ENCODE results near the gene CLDN11. TPM values are rescaled to one million over a fixed set of nuclear protein-coding genes. Genes with fewer than 3 reads are reported as not detected.

CLDN11 gene
- total RNA-seq, 1 experiment from 2014 or later: 8.7 TPM

DNA sequence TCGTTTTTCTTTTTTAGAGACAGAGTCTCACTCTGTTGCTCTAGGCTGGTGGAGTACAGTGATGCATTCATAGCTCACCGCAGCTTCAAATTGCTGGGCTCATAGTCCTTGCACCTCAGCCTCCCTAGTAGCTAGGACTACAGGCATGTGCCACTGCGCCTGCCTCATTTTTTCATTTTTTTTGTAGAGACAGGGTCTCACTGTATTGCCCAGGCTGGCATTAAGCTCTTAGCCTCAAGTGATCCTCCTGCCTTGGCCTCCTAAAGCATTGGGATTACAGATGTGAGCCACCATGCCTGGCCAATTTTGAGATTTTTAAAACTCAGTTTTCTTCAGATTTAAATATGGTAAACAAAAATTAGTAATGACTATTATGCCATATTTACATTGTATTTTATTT lies 32.2 kb upstream of the CLDN11 start:
- no peaks in the 10 kb centered on the region for H3K4me1 Mint-ChIP-seq (ENCODE audit: low read depth, unreplicated experiment)
- CTCF ChIA-PET: interaction anchor here (0.6 to 1.4 kb wide), 2 partner anchors 27 to 79 kb away, joined by 3 to 6 read pairs; no protein-coding TSS in a partner anchor
- H3K27me3 Mint-ChIP-seq (ENCODE audit: unreplicated experiment): no peaks in the 10 kb centered on the region
- BruUV-seq (replicated peaks): no TSS peak
- TF ChIP-seq, protein P1, sequence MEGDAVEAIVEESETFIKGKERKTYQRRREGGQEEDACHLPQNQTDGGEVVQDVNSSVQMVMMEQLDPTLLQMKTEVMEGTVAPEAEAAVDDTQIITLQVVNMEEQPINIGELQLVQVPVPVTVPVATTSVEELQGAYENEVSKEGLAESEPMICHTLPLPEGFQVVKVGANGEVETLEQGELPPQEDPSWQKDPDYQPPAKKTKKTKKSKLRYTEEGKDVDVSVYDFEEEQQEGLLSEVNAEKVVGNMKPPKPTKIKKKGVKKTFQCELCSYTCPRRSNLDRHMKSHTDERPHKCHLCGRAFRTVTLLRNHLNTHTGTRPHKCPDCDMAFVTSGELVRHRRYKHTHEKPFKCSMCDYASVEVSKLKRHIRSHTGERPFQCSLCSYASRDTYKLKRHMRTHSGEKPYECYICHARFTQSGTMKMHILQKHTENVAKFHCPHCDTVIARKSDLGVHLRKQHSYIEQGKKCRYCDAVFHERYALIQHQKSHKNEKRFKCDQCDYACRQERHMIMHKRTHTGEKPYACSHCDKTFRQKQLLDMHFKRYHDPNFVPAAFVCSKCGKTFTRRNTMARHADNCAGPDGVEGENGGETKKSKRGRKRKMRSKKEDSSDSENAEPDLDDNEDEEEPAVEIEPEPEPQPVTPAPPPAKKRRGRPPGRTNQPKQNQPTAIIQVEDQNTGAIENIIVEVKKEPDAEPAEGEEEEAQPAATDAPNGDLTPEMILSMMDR (IDR thresholded peaks at IDR 0.05; ENCODE audit: unreplicated experiment): no peak
- H3K4me3 Mint-ChIP-seq (ENCODE audit: low read depth, unreplicated experiment): no peak overlapping the region
- H3K27ac Mint-ChIP-seq (ENCODE audit: unreplicated experiment): no peak overlapping the region
- DNase-seq: no peak
- no peaks in the 10 kb centered on the region for H3K9me3 Mint-ChIP-seq (ENCODE audit: low read depth, unreplicated experiment)
- intact Hi-C loops (cut with micrococcal nuclease; ENCODE audit: unreplicated experiment): no loop called here
- peaks cover 98% of the 10 kb centered on the region for H3K36me3 Mint-ChIP-seq (ENCODE audit: insufficient read depth, unreplicated experiment)

DNA sequence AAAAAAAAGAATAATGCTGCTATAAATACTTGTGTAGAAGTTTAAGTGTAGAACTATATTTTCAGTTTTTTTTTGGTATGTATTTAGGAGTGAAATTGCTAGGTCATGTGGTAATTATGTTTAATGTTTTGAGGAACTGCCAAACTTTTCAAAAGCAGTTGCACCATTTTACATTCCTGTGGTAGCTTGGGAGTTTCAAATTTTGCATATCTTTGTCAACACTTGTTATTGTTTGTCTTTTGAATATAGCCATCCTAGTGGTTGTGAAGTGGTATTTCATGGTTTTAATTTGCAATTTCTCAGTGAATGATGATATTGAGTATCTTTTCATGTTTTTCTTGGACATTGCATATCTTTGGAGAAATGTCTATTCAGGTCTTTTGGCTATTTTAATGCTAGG lies 30.7 kb upstream of the CLDN11 start:
- H3K9me3 Mint-ChIP-seq (ENCODE audit: low read depth, unreplicated experiment): no peaks in the 10 kb centered on the region
- H3K36me3 Mint-ChIP-seq (ENCODE audit: insufficient read depth, unreplicated experiment): peaks cover 96% of the 10 kb centered on the region
- no peaks in the 10 kb centered on the region for H3K4me1 Mint-ChIP-seq (ENCODE audit: low read depth, unreplicated experiment)
- intact Hi-C loops (cut with micrococcal nuclease; ENCODE audit: unreplicated experiment): no loop called here
- BruUV-seq (replicated peaks): no TSS peak
- H3K27ac Mint-ChIP-seq (ENCODE audit: unreplicated experiment): no peak overlapping the region
- no peak overlapping the region for H3K4me3 Mint-ChIP-seq (ENCODE audit: low read depth, unreplicated experiment)
- DNase-seq: no peak
- CTCF ChIA-PET: interaction anchor here (1.1 kb wide), 1 partner anchor 80 kb away, joined by 4 read pairs; no protein-coding TSS in a partner anchor
- no peaks in the 10 kb centered on the region for H3K27me3 Mint-ChIP-seq (ENCODE audit: unreplicated experiment)
- TF ChIP-seq, protein P1 (IDR thresholded peaks at IDR 0.05; ENCODE audit: unreplicated experiment): no peak

DNA sequence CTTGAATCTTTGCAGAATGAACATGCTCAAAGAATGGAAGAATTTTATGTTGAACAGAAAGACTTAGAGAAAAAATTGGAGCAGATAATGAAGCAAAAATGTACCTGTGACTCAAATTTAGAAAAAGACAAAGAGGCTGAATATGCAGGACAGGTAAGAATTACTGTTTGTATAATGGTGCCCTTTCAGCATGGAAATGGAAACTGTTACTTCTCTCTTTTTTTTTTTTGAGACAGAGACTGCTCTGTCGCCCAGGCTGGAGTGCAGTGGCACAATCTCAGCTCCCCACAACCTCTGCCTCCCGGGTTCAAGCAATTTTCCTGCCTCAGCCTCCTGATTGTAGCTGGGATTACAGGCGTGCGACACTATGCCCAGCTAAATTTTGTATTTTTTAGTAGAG lies 27.6 kb upstream of the CLDN11 start:
- CTCF ChIA-PET: interaction anchor here (0.6 kb wide), 1 partner anchor 27 kb away, joined by 4 read pairs; no protein-coding TSS in a partner anchor
- Mint-ChIP-seq H3K9me3 (ENCODE audit: low read depth, unreplicated experiment) (no peaks in the 10 kb centered on the region), H3K27ac (ENCODE audit: unreplicated experiment) (no peak overlapping the region), H3K27me3 (ENCODE audit: unreplicated experiment) (no peaks in the 10 kb centered on the region), H3K4me3 (ENCODE audit: low read depth, unreplicated experiment) (no peak overlapping the region), H3K36me3 (ENCODE audit: insufficient read depth, unreplicated experiment) (peaks cover 86% of the 10 kb centered on the region), H3K4me1 (ENCODE audit: low read depth, unreplicated experiment) (no peaks in the 10 kb centered on the region)
- intact Hi-C loops (cut with micrococcal nuclease; ENCODE audit: unreplicated experiment): loop anchor here (10.0 kb wide), 1 partner anchor 226 kb away; no protein-coding TSS in a partner anchor
- DNase-seq: no peak
- TF ChIP-seq, protein P1 (IDR thresholded peaks at IDR 0.05; ENCODE audit: unreplicated experiment): no peak
- no TSS peak for BruUV-seq (replicated peaks)

DNA sequence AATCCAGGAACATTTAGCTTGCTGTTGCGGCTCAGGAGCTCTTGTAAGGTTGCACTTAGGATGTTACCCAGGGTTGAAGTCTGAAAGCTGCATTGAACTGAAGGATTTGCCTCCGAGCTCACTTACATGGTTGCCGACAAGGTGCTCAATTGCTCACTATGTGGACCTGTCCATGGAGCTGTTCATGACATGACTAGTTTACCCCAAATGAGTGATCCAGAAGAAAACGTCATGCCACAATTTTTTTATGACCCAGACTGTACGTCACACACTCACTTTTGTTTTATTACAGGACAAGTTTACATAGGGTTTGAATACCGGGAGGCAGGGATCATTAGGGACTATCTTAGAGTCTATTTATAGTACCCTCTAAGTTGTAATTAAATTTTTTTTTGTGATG lies 21.0 kb upstream of the CLDN11 start:
- H3K27me3 Mint-ChIP-seq (ENCODE audit: unreplicated experiment): no peaks in the 10 kb centered on the region
- TF ChIP-seq, protein P1 (IDR thresholded peaks at IDR 0.05; ENCODE audit: unreplicated experiment): no peak
- CTCF ChIA-PET: no interaction called here
- no TSS peak for BruUV-seq (replicated peaks)
- H3K4me1 Mint-ChIP-seq (ENCODE audit: low read depth, unreplicated experiment): peaks cover 14% of the 10 kb centered on the region
- no peak overlapping the region for H3K27ac Mint-ChIP-seq (ENCODE audit: unreplicated experiment)
- H3K36me3 Mint-ChIP-seq (ENCODE audit: insufficient read depth, unreplicated experiment): peaks cover 46% of the 10 kb centered on the region
- H3K4me3 Mint-ChIP-seq (ENCODE audit: low read depth, unreplicated experiment): no peak overlapping the region
- DNase-seq: no peak
- intact Hi-C loops (cut with micrococcal nuclease; ENCODE audit: unreplicated experiment): loop anchor here (10.0 kb wide), 1 partner anchor 233 kb away; no protein-coding TSS in a partner anchor
- no peaks in the 10 kb centered on the region for H3K9me3 Mint-ChIP-seq (ENCODE audit: low read depth, unreplicated experiment)

Data from Calu3 (cell line).